Naive thymus-derived CD4-positive, alpha-beta T cell (primary cell): ENCODE measurements around the gene SIK2. TPM values are rescaled to one million over a fixed set of nuclear protein-coding genes. Genes with fewer than 3 reads are reported as not detected.
A peak's percentile ranks its signal among the peaks of the same experiment; 100 is the strongest.

ENCODE experiments used
- ATAC-seq: fragments of 150-1000 bp; cut with Tn5 transposase; 2 replicates; pipeline ENCODE4 v1.10.0; 2021; ENCODE audit warnings: mild to moderate bottlenecking, moderate library complexity
- CTCF ChIA-PET: fragments of 350-600 bp; sonication (Branson Sonifier 250); formaldehyde crosslinking; loops from one replicate; lab custom pipeline; 2021; ENCODE audit warnings: antibody characterized with exemption; lab: Charles Lee
- POLR2A ChIA-PET: fragments of 350-600 bp; sonication (Branson Sonifier 250); formaldehyde crosslinking; loops from one replicate; lab custom pipeline; 2021; ENCODE audit warnings: antibody characterized with exemption, inconsistent platforms; lab: Charles Lee
- DNase-seq, 9 donors: peaks; one replicate each; pipeline versions ENCODE4 v3.0.0 to v3.0.0-alpha.2; 2020 to 2022; ENCODE audit warnings: mixed read lengths in 1 of 9
- H3K27ac ChIP-seq: one replicate; pipeline ENCODE4 v1.7.0; 2013; ENCODE audit warnings: mild to moderate bottlenecking, low read depth, low read length, moderate library complexity
- H3K27me3 ChIP-seq, 2 donors: one replicate each; pipeline ENCODE4 v1.7.0; 2013; ENCODE audit warnings: low read length in 2 of 2, mild to moderate bottlenecking in 2 of 2, moderate library complexity in 2 of 2; ENCODE audit not compliant: control insufficient read depth in 2 of 2, insufficient read depth in 2 of 2
- H3K36me3 ChIP-seq, 3 experiments: 1 replicate in 2 of 3; 2 replicates in 1 of 3; pipeline ENCODE4 v1.7.0; 2013; ENCODE audit warnings: low read length in 3 of 3, mild to moderate bottlenecking in 3 of 3, moderate library complexity in 1 of 3; ENCODE audit not compliant: insufficient read depth in 3 of 3, control insufficient read depth in 2 of 3
- H3K4me1 ChIP-seq, 2 donors: one replicate each; pipeline ENCODE4 v1.7.0; 2013; ENCODE audit warnings: low read length in 2 of 2, mild to moderate bottlenecking in 2 of 2, moderate library complexity in 1 of 2; ENCODE audit not compliant: control insufficient read depth in 2 of 2, insufficient read depth in 2 of 2
- H3K4me3 ChIP-seq: 2 replicates; pipeline ENCODE4 v1.7.0; 2013; ENCODE audit warnings: mild to moderate bottlenecking, low read length
- H3K9me3 ChIP-seq, 3 experiments: 1 replicate in 2 of 3; 2 replicates in 1 of 3; pipeline ENCODE4 v1.7.0; 2013; ENCODE audit warnings: low read length in 3 of 3; ENCODE audit not compliant: control insufficient read depth in 2 of 3
- H3K27ac Mint-ChIP-seq, 9 donors: one replicate each; pipeline ENCODE4 v1.8.0; 2020 to 2022; ENCODE audit warnings: mixed read lengths in 9 of 9, mild to moderate bottlenecking in 8 of 9, moderate library complexity in 5 of 9, inconsistent platforms in 2 of 9
- H3K27me3 Mint-ChIP-seq, 5 donors: one replicate each; pipeline ENCODE4 v1.8.0; 2021 to 2022; ENCODE audit warnings: mixed read lengths in 5 of 5, mild to moderate bottlenecking in 1 of 5
- H3K36me3 Mint-ChIP-seq, 5 donors: one replicate each; pipeline ENCODE4 v1.8.0; 2020 to 2022; ENCODE audit warnings: mixed read lengths in 5 of 5, mild to moderate bottlenecking in 3 of 5, inconsistent platforms in 1 of 5
- H3K4me1 Mint-ChIP-seq, 7 donors: one replicate each; pipeline ENCODE4 v1.8.0; 2020 to 2022; ENCODE audit warnings: mixed read lengths in 7 of 7, mild to moderate bottlenecking in 3 of 7, inconsistent platforms in 1 of 7
- H3K4me3 Mint-ChIP-seq, 10 donors: one replicate each; pipeline ENCODE4 v1.8.0; 2020 to 2022; ENCODE audit warnings: mild to moderate bottlenecking in 10 of 10, mixed read lengths in 10 of 10, moderate library complexity in 6 of 10, inconsistent platforms in 2 of 10
- H3K9me3 Mint-ChIP-seq, 11 donors: one replicate each; pipeline ENCODE4 v1.8.0; 2020 to 2022; ENCODE audit warnings: mixed read lengths in 11 of 11, mild to moderate bottlenecking in 4 of 11, inconsistent platforms in 1 of 11, moderate library complexity in 1 of 11
- intact Hi-C, 2 donors: fragments of 100-400 bp; cut with micrococcal nuclease; formaldehyde crosslinking; loops; one replicate each; pipeline ENCODE4 v1.15.1; 2023
- polyA plus RNA-seq, 2 donors: library from polyadenylated mRNA; unstranded; fragments of 300-500 nt; fragmentation: Illumina TruSeq; gene quantifications; one replicate each; pipeline ENCODE4 v1.2.3, GENCODE V29; 2021
- total RNA-seq, 6 experiments: library from RNA in 5 of 6; stranded (reverse) in 5 of 6; gene quantifications; 1 replicate in 5 of 6; 2 replicates in 1 of 6; pipeline ENCODE4 v1.2.3 and lab custom pipeline; 2021 to 2026

The SIK2 gene
- total and polyA plus RNA-seq, 7 experiments from 2014 or later: 0.19 to 12.9 (median 9.4) TPM

- H3K9me3 Mint-ChIP-seq: peaks cover 0 to 9% (median 3%) of the 10 kb centered on the region in 11 donors
- peaks cover 20 to 57% (median 42%) of the 10 kb centered on the region in 5 donors for H3K36me3 Mint-ChIP-seq
- DNase-seq (no peak), ATAC-seq (no peak)
- H3K4me3 ChIP-seq: no peak overlapping the region
- no peaks in the 10 kb centered on the region for H3K9me3 ChIP-seq
- no peak overlapping the region for H3K27ac Mint-ChIP-seq
- H3K4me3 Mint-ChIP-seq: no peak overlapping the region
- peaks cover 0 to 8% (median 5%) of the 10 kb centered on the region in 3 experiments for H3K36me3 ChIP-seq
- ChIA-PET CTCF (no interaction called here), POLR2A (interaction anchor here (0.7 kb wide), 1 partner anchor 1435 kb away, joined by 3 read pairs; no protein-coding TSS in a partner anchor)
- peaks cover 0 to 12% (median 0%) of the 10 kb centered on the region in 7 donors for H3K4me1 Mint-ChIP-seq
- H3K27ac ChIP-seq: no peak overlapping the region
- no peaks in the 10 kb centered on the region for H3K27me3 ChIP-seq
- H3K4me1 ChIP-seq: no peaks in the 10 kb centered on the region
- intact Hi-C loops: no loop called here
- no peaks in the 10 kb centered on the region for H3K27me3 Mint-ChIP-seq
These were observed 18.3 kb downstream of the SIK2 start for GRCh38 chr11:111620518-111620917.

GRCh38 chr11:111623527-111624030, 21.3 kb downstream of the SIK2 start:
- no peaks in the 10 kb centered on the region for H3K27me3 Mint-ChIP-seq
- intact Hi-C loops: no loop called here
- Histone ChIP-seq H3K9me3 (no peaks in the 10 kb centered on the region), H3K27me3 (no peaks in the 10 kb centered on the region), H3K4me1 (no peaks in the 10 kb centered on the region), H3K27ac (no peak overlapping the region), H3K4me3 (no peak overlapping the region), H3K36me3 (peaks cover 0 to 5% (median 4%) of the 10 kb centered on the region in 3 experiments)
- DNase-seq: no peak
- POLR2A ChIA-PET: no interaction called here
- H3K4me1 Mint-ChIP-seq: peaks cover 0 to 14% (median 0%) of the 10 kb centered on the region in 7 donors
- H3K9me3 Mint-ChIP-seq: peaks cover 0 to 9% (median 3%) of the 10 kb centered on the region in 11 donors
- no peak overlapping the region for H3K4me3 Mint-ChIP-seq
- CTCF ChIA-PET: no interaction called here
- no peak for ATAC-seq
- H3K36me3 Mint-ChIP-seq: peaks cover 23 to 64% (median 43%) of the 10 kb centered on the region in 5 donors
- H3K27ac Mint-ChIP-seq: peak overlapping the region in 1 of 9 donors; percentile 38

- Histone ChIP-seq H3K27ac (no peak overlapping the region), H3K27me3 (no peaks in the 10 kb centered on the region), H3K9me3 (no peaks in the 10 kb centered on the region), H3K4me3 (no peak overlapping the region), H3K4me1 (no peaks in the 10 kb centered on the region), H3K36me3 (peaks cover 0 to 5% (median 4%) of the 10 kb centered on the region in 3 experiments)
- intact Hi-C loops: no loop called here
- ChIA-PET CTCF (interaction anchor here (0.7 kb wide), 1 partner anchor 26 kb away, joined by 3 read pairs; no protein-coding TSS in a partner anchor), POLR2A (no interaction called here)
- Mint-ChIP-seq H3K36me3 (peaks cover 26 to 64% (median 46%) of the 10 kb centered on the region in 5 donors), H3K4me1 (peaks cover 0 to 14% (median 4%) of the 10 kb centered on the region in 7 donors), H3K27ac (no peak overlapping the region), H3K27me3 (no peaks in the 10 kb centered on the region), H3K4me3 (no peak overlapping the region), H3K9me3 (peaks cover 0 to 9% (median 3%) of the 10 kb centered on the region in 11 donors)
- ATAC-seq (no peak), DNase-seq (no peak)
These were observed 22.4 kb downstream of the SIK2 start for GRCh38 chr11:111624608-111625007.

DNA sequence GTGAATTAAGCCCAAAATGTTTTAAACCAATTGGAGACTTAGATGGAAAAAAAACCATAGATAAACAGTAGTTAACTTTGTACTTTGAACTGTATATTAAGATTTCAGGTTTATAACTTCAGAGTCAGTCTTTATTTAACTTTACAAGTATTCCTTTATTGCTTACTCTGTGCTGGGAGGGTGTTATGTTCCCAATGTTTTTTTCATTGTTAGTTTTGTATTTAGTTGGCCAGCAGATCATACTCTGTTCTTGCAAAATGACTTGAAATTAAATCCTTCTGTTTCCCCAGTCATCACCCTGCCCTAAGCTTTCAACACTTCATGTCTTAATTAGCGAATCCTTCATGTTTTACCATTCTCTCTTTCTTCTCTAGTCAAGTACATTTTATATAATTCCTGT, 25.3 kb downstream of the SIK2 start:
- no peaks in the 10 kb centered on the region for H3K9me3 ChIP-seq
- Mint-ChIP-seq H3K4me1 (peaks cover 0 to 14% (median 4%) of the 10 kb centered on the region in 7 donors), H3K4me3 (no peak overlapping the region), H3K27me3 (no peaks in the 10 kb centered on the region), H3K36me3 (peaks cover 25 to 52% (median 35%) of the 10 kb centered on the region in 5 donors), H3K9me3 (peaks cover 0 to 7% (median 2%) of the 10 kb centered on the region in 11 donors), H3K27ac (no peak overlapping the region)
- H3K27me3 ChIP-seq: no peaks in the 10 kb centered on the region
- intact Hi-C loops: no loop called here
- peaks cover 0 to 5% (median 0%) of the 10 kb centered on the region in 3 experiments for H3K36me3 ChIP-seq
- ChIA-PET POLR2A (no interaction called here), CTCF (no interaction called here)
- no peaks in the 10 kb centered on the region for H3K4me1 ChIP-seq
- DNase-seq (no peak), ATAC-seq (no peak)
- no peak overlapping the region for H3K4me3 ChIP-seq
- no peak overlapping the region for H3K27ac ChIP-seq

DNA sequence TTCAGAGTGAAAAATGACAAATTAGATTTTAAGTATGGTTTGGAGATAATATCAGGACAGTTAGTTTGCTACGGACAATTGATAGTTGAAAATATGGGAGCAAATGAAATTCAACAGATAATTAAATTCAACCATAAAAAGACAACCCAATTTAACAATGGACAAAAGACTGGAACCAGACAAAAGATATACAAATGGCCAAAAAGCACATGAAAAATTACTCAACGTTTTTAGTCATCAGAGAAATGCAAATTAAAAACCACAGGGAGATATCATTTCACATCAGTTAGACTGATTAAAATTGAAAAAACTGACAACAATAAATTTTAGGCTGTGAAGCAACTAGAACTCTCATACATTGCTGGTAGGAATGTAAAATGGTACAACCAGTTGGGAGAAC, 27.2 kb downstream of the SIK2 start:
- Mint-ChIP-seq H3K27me3 (no peaks in the 10 kb centered on the region), H3K4me1 (peaks cover 6 to 17% (median 14%) of the 10 kb centered on the region in 7 donors), H3K27ac (no peak overlapping the region), H3K9me3 (no peaks in the 10 kb centered on the region), H3K36me3 (peaks cover 16 to 40% (median 21%) of the 10 kb centered on the region in 5 donors), H3K4me3 (no peak overlapping the region)
- no peak overlapping the region for H3K4me3 ChIP-seq
- H3K27ac ChIP-seq: no peak overlapping the region
- H3K27me3 ChIP-seq: no peaks in the 10 kb centered on the region
- no peaks in the 10 kb centered on the region for H3K4me1 ChIP-seq
- no peak for ATAC-seq
- ChIA-PET POLR2A (no interaction called here), CTCF (no interaction called here)
- no peaks in the 10 kb centered on the region for H3K9me3 ChIP-seq
- no peaks in the 10 kb centered on the region for H3K36me3 ChIP-seq
- intact Hi-C loops: no loop called here
- no peak for DNase-seq

GRCh38 chr11:111631024-111631665, 28.9 kb downstream of the SIK2 start:
- ChIA-PET CTCF (interaction anchor here (0.7 to 0.9 kb wide), 2 partner anchors 12 to 112 kb away, joined by 3 to 4 read pairs; no protein-coding TSS in a partner anchor), POLR2A (no interaction called here)
- H3K27me3 ChIP-seq: no peaks in the 10 kb centered on the region
- H3K4me1 ChIP-seq: no peaks in the 10 kb centered on the region
- no peaks in the 10 kb centered on the region for H3K9me3 ChIP-seq
- H3K36me3 ChIP-seq: no peaks in the 10 kb centered on the region
- Mint-ChIP-seq H3K9me3 (no peaks in the 10 kb centered on the region), H3K27me3 (no peaks in the 10 kb centered on the region), H3K36me3 (peaks cover 4 to 26% (median 12%) of the 10 kb centered on the region in 5 donors), H3K4me3 (no peak overlapping the region), H3K27ac (no peak overlapping the region), H3K4me1 (peaks cover 2 to 25% (median 17%) of the 10 kb centered on the region in 7 donors)
- DNase-seq (no peak), ATAC-seq (no peak)
- no peak overlapping the region for H3K4me3 ChIP-seq
- no peak overlapping the region for H3K27ac ChIP-seq
- intact Hi-C loops: no loop called here
